Neural progenitor cell (in vitro differentiated cells): ENCODE results near the gene OR56A5. TPM values are rescaled to one million over a fixed set of nuclear protein-coding genes. Genes with fewer than 3 reads are reported as not detected.

ENCODE experiments used
- DNase-seq: peaks from one replicate; pipeline ENCODE4 v3.0.0-alpha.2; 2016; ENCODE audit warnings: low spot score
- H2AFZ ChIP-seq: fragments of 200-600 bp; sonication (generic); replicated peaks from 2 replicates; pipeline ENCODE4 v1.6.1; 2016; ENCODE audit warnings: antibody characterized with exemption
- H3F3A ChIP-seq: fragments of 200-600 bp; sonication (generic); 2 replicates; pipeline ENCODE4 v1.6.1; 2016; ENCODE audit warnings: antibody characterized with exemption, low read depth
- H3K27ac ChIP-seq: fragments of 200-600 bp; sonication (generic); 2 replicates; pipeline ENCODE4 v1.5.1; 2016; ENCODE audit warnings: mild to moderate bottlenecking
- H3K27me3 ChIP-seq: fragments of 200-600 bp; sonication (generic); 2 replicates; pipeline ENCODE4 v1.6.1; 2016; ENCODE audit warnings: mild to moderate bottlenecking, moderate library complexity
- H3K36me3 ChIP-seq: fragments of 200-600 bp; sonication (generic); 2 replicates; pipeline ENCODE4 v1.5.1; 2016
- H3K4me1 ChIP-seq: fragments of 200-600 bp; sonication (generic); 2 replicates; pipeline ENCODE4 v1.6.1; 2016; ENCODE audit warnings: mixed run types
- H3K4me2 ChIP-seq: fragments of 200-600 bp; sonication (generic); 2 replicates; pipeline ENCODE4 v1.6.1; 2016
- H3K4me3 ChIP-seq: fragments of 200-600 bp; sonication (generic); 2 replicates; pipeline ENCODE4 v1.5.1; 2016
- H3K79me2 ChIP-seq: fragments of 200-600 bp; sonication (generic); 2 replicates; pipeline ENCODE4 v1.6.1; 2016; ENCODE audit warnings: low read depth
- H3K9ac ChIP-seq: fragments of 200-600 bp; sonication (generic); 2 replicates; pipeline ENCODE4 v1.6.1; 2016
- H3K9me3 ChIP-seq: fragments of 200-600 bp; sonication (generic); 2 replicates; pipeline ENCODE4 v1.5.1; 2016; ENCODE audit warnings: low read depth
- H4K20me1 ChIP-seq: fragments of 200-600 bp; sonication (generic); 2 replicates; pipeline ENCODE4 v1.6.1; 2016; ENCODE audit warnings: low read depth
- H3K27ac Mint-ChIP-seq: 3 replicates; pipeline ENCODE4 v1.8.0; 2021; ENCODE audit warnings: mixed read lengths
- H3K27me3 Mint-ChIP-seq: 2 replicates; pipeline ENCODE4 v1.8.0; 2022; ENCODE audit warnings: low read depth, mild to moderate bottlenecking, inconsistent platforms, moderate library complexity, mixed read lengths; ENCODE audit not compliant: insufficient read depth
- H3K36me3 Mint-ChIP-seq: 3 replicates; pipeline ENCODE4 v1.8.0; 2021; ENCODE audit warnings: mixed read lengths
- H3K4me1 Mint-ChIP-seq: 3 replicates; pipeline ENCODE4 v1.8.0; 2021; ENCODE audit warnings: mixed read lengths
- H3K4me3 Mint-ChIP-seq: 3 replicates; pipeline ENCODE4 v1.8.0; 2021; ENCODE audit warnings: mild to moderate bottlenecking, moderate library complexity, mixed read lengths
- H3K9me3 Mint-ChIP-seq: 3 replicates; pipeline ENCODE4 v1.8.0; 2020; ENCODE audit warnings: mixed read lengths
- CTCF ChIP-seq: fragments of 200-600 bp; sonication (generic); IDR thresholded peaks from 2 replicates; pipeline ENCODE4 v1.5.1; 2017; ENCODE audit warnings: antibody characterized with exemption, mild to moderate bottlenecking
- EZH2 ChIP-seq: fragments of 200-600 bp; sonication (generic); IDR thresholded peaks from 2 replicates; pipeline ENCODE4 v1.6.1; 2017; ENCODE audit warnings: antibody characterized with exemption, mild to moderate bottlenecking, moderate library complexity
- EZH2phosphoT487 ChIP-seq: fragments of 200-600 bp; sonication (generic); IDR thresholded peaks from 2 replicates; pipeline ENCODE4 v1.6.1; 2017; ENCODE audit warnings: antibody characterized with exemption
- total RNA-seq: library from RNA; depleted of rRNA; stranded (reverse); fragments of >200 nt; gene quantifications from 2 replicates; pipeline ENCODE4 v1.2.3, GENCODE V29; 2015; ENCODE audit warnings: low replicate concordance

Gene OR56A5
- total RNA-seq, 1 donor from 2014 or later = not detected

GRCh38 chr11:5937868-5938602 is 30.3 kb downstream of the OR56A5 start:
- H3K79me2 ChIP-seq = no peaks in the 10 kb centered on the region
- Mint-ChIP-seq H3K9me3 (peaks cover 20% of the 10 kb centered on the region), H3K27ac (no peak overlapping the region)

GRCh38 chr11:5933116-5933515 is 35.2 kb downstream of the OR56A5 start:
- no peaks in the 10 kb centered on the region for H3K27me3 ChIP-seq
- peaks cover 11% of the 10 kb centered on the region for H3K27me3 Mint-ChIP-seq
- no peaks in the 10 kb centered on the region for H3K9me3 ChIP-seq
- H3K4me1 Mint-ChIP-seq = no peaks in the 10 kb centered on the region
- no peaks in the 10 kb centered on the region for H3K36me3 ChIP-seq
- H3K27ac Mint-ChIP-seq = no peak overlapping the region
- H3K9ac ChIP-seq = no peak overlapping the region
- peaks cover 2% of the 10 kb centered on the region for H3K36me3 Mint-ChIP-seq
- DNase-seq = no peak
- H4K20me1 ChIP-seq = no peaks in the 10 kb centered on the region
- no peak overlapping the region for H3K4me2 ChIP-seq
- no peak for TF ChIP-seq CTCF
- no peak for TF ChIP-seq EZH2phosphoT487
- TF ChIP-seq EZH2 = no peak
- H2AFZ ChIP-seq = no peak overlapping the region
- no peaks in the 10 kb centered on the region for H3F3A ChIP-seq
- no peaks in the 10 kb centered on the region for H3K79me2 ChIP-seq
- H3K4me1 ChIP-seq = no peaks in the 10 kb centered on the region
- H3K27ac ChIP-seq = no peak overlapping the region
- no peak overlapping the region for H3K4me3 Mint-ChIP-seq
- peaks cover 37% of the 10 kb centered on the region for H3K9me3 Mint-ChIP-seq
- H3K4me3 ChIP-seq = no peak overlapping the region

More at GRCh38 chr11:5937868-5938602, 30.3 kb downstream of the OR56A5 start:
- no peak overlapping the region for H2AFZ ChIP-seq
- no peaks in the 10 kb centered on the region for H3K36me3 Mint-ChIP-seq
- H3K9me3 ChIP-seq = no peaks in the 10 kb centered on the region
- no peak for DNase-seq
- H3K36me3 ChIP-seq = no peaks in the 10 kb centered on the region
- peaks cover 7% of the 10 kb centered on the region for H3K27me3 Mint-ChIP-seq
- H3K27me3 ChIP-seq = no peaks in the 10 kb centered on the region
- TF ChIP-seq EZH2phosphoT487 = no peak
- no peak for TF ChIP-seq CTCF
- no peak for TF ChIP-seq EZH2
- no peaks in the 10 kb centered on the region for H3F3A ChIP-seq
- H3K4me1 Mint-ChIP-seq = no peaks in the 10 kb centered on the region
- no peak overlapping the region for H3K4me3 Mint-ChIP-seq
- H4K20me1 ChIP-seq = no peaks in the 10 kb centered on the region
- no peaks in the 10 kb centered on the region for H3K4me1 ChIP-seq
- H3K4me2 ChIP-seq = no peak overlapping the region
- no peak overlapping the region for H3K27ac ChIP-seq
- no peak overlapping the region for H3K4me3 ChIP-seq
- no peak overlapping the region for H3K9ac ChIP-seq

GRCh38 chr11:5932671-5933070 is 35.6 kb downstream of the OR56A5 start:
- H3K9me3 Mint-ChIP-seq = peaks cover 35% of the 10 kb centered on the region
- H3K9ac ChIP-seq = no peak overlapping the region
- peaks cover 2% of the 10 kb centered on the region for H3K36me3 Mint-ChIP-seq
- no peak overlapping the region for H3K27ac Mint-ChIP-seq
- no peak overlapping the region for H3K4me3 ChIP-seq
- no peaks in the 10 kb centered on the region for H3K4me1 Mint-ChIP-seq
- H3K27me3 Mint-ChIP-seq = peaks cover 11% of the 10 kb centered on the region
- no peak overlapping the region for H3K4me3 Mint-ChIP-seq
- H3K27ac ChIP-seq = no peak overlapping the region
- H3K36me3 ChIP-seq = no peaks in the 10 kb centered on the region
- H3F3A ChIP-seq = no peaks in the 10 kb centered on the region
- no peak for DNase-seq
- TF ChIP-seq CTCF (no peak), EZH2phosphoT487 (no peak), EZH2 (no peak)
- no peaks in the 10 kb centered on the region for H3K79me2 ChIP-seq
- H3K27me3 ChIP-seq = no peaks in the 10 kb centered on the region
- no peak overlapping the region for H2AFZ ChIP-seq
- no peaks in the 10 kb centered on the region for H4K20me1 ChIP-seq
- H3K9me3 ChIP-seq = no peaks in the 10 kb centered on the region
- H3K4me2 ChIP-seq = no peak overlapping the region
- H3K4me1 ChIP-seq = no peaks in the 10 kb centered on the region
